Measurements from ENCODE around the gene PGAM1.

DNA sequence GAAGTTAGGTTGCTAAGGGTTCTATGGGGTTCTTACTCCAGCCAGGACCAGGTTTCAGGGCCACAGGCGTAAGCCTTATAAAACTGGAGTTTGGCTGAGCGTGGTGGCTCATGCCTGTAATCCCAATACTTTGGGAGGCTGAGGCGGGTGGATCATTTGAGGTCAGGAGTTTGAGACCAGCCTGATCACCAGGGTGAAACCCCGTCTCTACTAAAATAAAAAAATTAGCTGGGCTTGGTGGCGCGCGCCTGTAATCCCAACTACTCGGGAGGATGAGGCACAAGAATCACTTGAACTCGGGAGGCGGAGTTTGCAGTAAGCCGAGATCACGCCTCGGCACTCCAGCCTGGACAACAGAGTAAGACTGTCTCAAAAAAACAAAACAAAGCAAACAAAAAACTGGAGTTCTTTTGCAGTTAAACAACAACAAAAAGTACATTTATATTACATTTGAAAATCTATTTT, 24.5 kb upstream of the PGAM1 start:
- TF ChIP-seq POLR2A (IDR thresholded peaks at IDR 0.05; ENCODE audit: low read length) (peak; percentile 4), GATA1 (IDR thresholded peaks at IDR 0.05; ENCODE audit: low read depth, low read length) (no peak)
